ENCODE results near the gene CDC73. TPM values are rescaled to one million over a fixed set of nuclear protein-coding genes. Genes with fewer than 3 reads are reported as not detected.
A peak's percentile ranks its signal among the peaks of the same experiment; 100 is the strongest.

CDC73 gene
- total RNA-seq, 1 experiment from 2014 or later: 85.8 TPM

- ChIA-PET POLR2A (interaction anchor here (0.6 to 3.1 kb wide), 3 partner anchors 9 to 1459 kb away, joined by 3 to 9 read pairs (median 3); partner anchors contain the start of gene UCHL5), CTCF (interaction anchor here (0.6 to 3.1 kb wide), 10 partner anchors 9 to 491 kb away, joined by 3 to 15 read pairs (median 3); no protein-coding TSS in a partner anchor)
- no peak for TF ChIP-seq CTCF (IDR thresholded peaks at IDR 0.05; ENCODE audit: unreplicated experiment)
- Mint-ChIP-seq H3K27me3 (ENCODE audit: insufficient read depth, unreplicated experiment) (no peaks in the 10 kb centered on the region), H3K4me3 (ENCODE audit: unreplicated experiment) (no peak overlapping the region), H3K27ac (ENCODE audit: low read depth, unreplicated experiment) (peak overlapping the region; percentile 13), H3K9me3 (ENCODE audit: unreplicated experiment) (no peaks in the 10 kb centered on the region), H3K4me1 (ENCODE audit: insufficient read depth, unreplicated experiment) (peaks cover 31% of the 10 kb centered on the region), H3K36me3 (ENCODE audit: insufficient read depth, unreplicated experiment) (no peaks in the 10 kb centered on the region)
- no peak for DNase-seq (ENCODE audit: unreplicated experiment)
- no TSS peak for BruUV-seq (replicated peaks)
- intact Hi-C loops (cut with micrococcal nuclease): no loop called here
These were observed 67.7 kb downstream of the CDC73 start for GRCh38 chr1:193189442-193190095.

- TF ChIP-seq CTCF (IDR thresholded peaks at IDR 0.05; ENCODE audit: unreplicated experiment): peak; percentile 32
- Mint-ChIP-seq H3K4me3 (ENCODE audit: unreplicated experiment) (no peak overlapping the region), H3K27ac (ENCODE audit: low read depth, unreplicated experiment) (peak overlapping the region; percentile 13), H3K27me3 (ENCODE audit: insufficient read depth, unreplicated experiment) (no peaks in the 10 kb centered on the region), H3K4me1 (ENCODE audit: insufficient read depth, unreplicated experiment) (peaks cover 31% of the 10 kb centered on the region), H3K9me3 (ENCODE audit: unreplicated experiment) (no peaks in the 10 kb centered on the region), H3K36me3 (ENCODE audit: insufficient read depth, unreplicated experiment) (peaks cover 4% of the 10 kb centered on the region)
- intact Hi-C loops (cut with micrococcal nuclease): no loop called here
- CTCF ChIA-PET: interaction anchor here (0.6 to 3.1 kb wide), 12 partner anchors 10 to 1472 kb away, joined by 3 to 15 read pairs (median 3); no protein-coding TSS in a partner anchor
- no TSS peak for BruUV-seq (replicated peaks)
- peak; percentile 33 for DNase-seq (ENCODE audit: unreplicated experiment)
- POLR2A ChIA-PET: interaction anchor here (0.6 to 3.1 kb wide), 3 partner anchors 9 to 1459 kb away, joined by 3 to 9 read pairs (median 3); partner anchors contain the start of gene UCHL5
These were observed 68.4 kb downstream of the CDC73 start for GRCh38 chr1:193190096-193190744.

GRCh38 chr1:193192586-193192985 is 70.8 kb downstream of the CDC73 start:
- BruUV-seq (replicated peaks): no TSS peak
- intact Hi-C loops (cut with micrococcal nuclease): no loop called here
- Mint-ChIP-seq H3K9me3 (ENCODE audit: unreplicated experiment) (no peaks in the 10 kb centered on the region), H3K36me3 (ENCODE audit: insufficient read depth, unreplicated experiment) (peaks cover 12% of the 10 kb centered on the region), H3K4me3 (ENCODE audit: unreplicated experiment) (no peak overlapping the region), H3K4me1 (ENCODE audit: insufficient read depth, unreplicated experiment) (peaks cover 14% of the 10 kb centered on the region), H3K27me3 (ENCODE audit: insufficient read depth, unreplicated experiment) (no peaks in the 10 kb centered on the region), H3K27ac (ENCODE audit: low read depth, unreplicated experiment) (no peak overlapping the region)
- no peak for TF ChIP-seq CTCF (IDR thresholded peaks at IDR 0.05; ENCODE audit: unreplicated experiment)
- ChIA-PET POLR2A (interaction anchor here (3.1 kb wide), 1 partner anchor 12 kb away, joined by 9 read pairs; no protein-coding TSS in a partner anchor), CTCF (interaction anchor here (1.4 kb wide), 1 partner anchor 14 kb away, joined by 3 read pairs; no protein-coding TSS in a partner anchor)
- no peak for DNase-seq (ENCODE audit: unreplicated experiment)

- no peaks in the 10 kb centered on the region for H3K9me3 Mint-ChIP-seq (ENCODE audit: unreplicated experiment)
These were observed 78.1 kb downstream of the CDC73 start for GRCh38 chr1:193199940-193200339.

More at GRCh38 chr1:193199940-193200339, 78.1 kb downstream of the CDC73 start:
- ChIA-PET CTCF (no interaction called here), POLR2A (no interaction called here)
- BruUV-seq (replicated peaks): no TSS peak
- H3K27me3 Mint-ChIP-seq (ENCODE audit: insufficient read depth, unreplicated experiment): no peaks in the 10 kb centered on the region
- no peak overlapping the region for H3K4me3 Mint-ChIP-seq (ENCODE audit: unreplicated experiment)
- H3K36me3 Mint-ChIP-seq (ENCODE audit: insufficient read depth, unreplicated experiment): peaks cover 22% of the 10 kb centered on the region
- no peak for DNase-seq (ENCODE audit: unreplicated experiment)
- no peak for TF ChIP-seq CTCF (IDR thresholded peaks at IDR 0.05; ENCODE audit: unreplicated experiment)
- H3K4me1 Mint-ChIP-seq (ENCODE audit: insufficient read depth, unreplicated experiment): peaks cover 6% of the 10 kb centered on the region
- intact Hi-C loops (cut with micrococcal nuclease): no loop called here
- H3K27ac Mint-ChIP-seq (ENCODE audit: low read depth, unreplicated experiment): no peak overlapping the region
